ENCODE results near the gene LYPD6B. TPM values are rescaled to one million over a fixed set of nuclear protein-coding genes. Genes with fewer than 3 reads are reported as not detected.

Gene LYPD6B
- total RNA-seq, 1 experiment from 2014 or later, result 35.8 TPM

DNA sequence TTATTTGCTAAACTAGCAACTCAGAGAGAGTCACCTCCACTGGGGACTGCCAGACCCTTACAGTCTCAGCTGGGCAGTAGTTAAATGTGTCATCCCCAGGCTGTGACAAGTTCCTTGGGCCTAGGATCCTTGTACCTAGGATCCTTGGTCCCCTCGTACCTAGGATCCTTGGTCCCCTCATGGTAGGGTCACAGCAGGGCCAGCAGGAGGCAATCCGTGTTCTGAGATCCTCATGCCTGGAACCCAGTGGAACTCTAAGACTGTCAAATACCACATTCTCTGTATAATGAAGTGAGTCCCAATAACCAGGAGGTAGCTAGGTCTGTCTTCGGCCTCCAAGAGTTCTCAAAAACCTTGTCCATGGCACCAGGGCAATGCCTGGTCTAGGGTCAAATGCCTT lies 60.8 kb downstream of the LYPD6B start:
- no peak for DNase-seq
- POLR2A ChIA-PET, result no interaction called here
- Mint-ChIP-seq H3K4me1 (ENCODE audit: low read depth, unreplicated experiment) (peaks cover 12% of the 10 kb centered on the region), H3K4me3 (ENCODE audit: unreplicated experiment) (no peak overlapping the region), H3K36me3 (ENCODE audit: insufficient read depth, unreplicated experiment) (no peaks in the 10 kb centered on the region), H3K9me3 (ENCODE audit: unreplicated experiment) (no peaks in the 10 kb centered on the region), H3K27me3 (ENCODE audit: insufficient read depth, unreplicated experiment) (no peaks in the 10 kb centered on the region), H3K27ac (ENCODE audit: unreplicated experiment) (no peak overlapping the region)
- Histone ChIP-seq H3K36me3 (ENCODE audit: control insufficient read depth, insufficient read depth, low read length) (no peaks in the 10 kb centered on the region), H3K27me3 (replicated peaks; ENCODE audit: control insufficient read depth, insufficient read depth, low read length) (no peaks in the 10 kb centered on the region), H3K4me3 (ENCODE audit: low read depth, low read length) (no peak overlapping the region), H3K9me3 (no peaks in the 10 kb centered on the region), H3K4me1 (peaks cover 8% of the 10 kb centered on the region)
- intact Hi-C loops (cut with micrococcal nuclease; ENCODE audit: unreplicated experiment), result no loop called here
- CTCF ChIA-PET, result no interaction called here
- TF ChIP-seq, protein P1, sequence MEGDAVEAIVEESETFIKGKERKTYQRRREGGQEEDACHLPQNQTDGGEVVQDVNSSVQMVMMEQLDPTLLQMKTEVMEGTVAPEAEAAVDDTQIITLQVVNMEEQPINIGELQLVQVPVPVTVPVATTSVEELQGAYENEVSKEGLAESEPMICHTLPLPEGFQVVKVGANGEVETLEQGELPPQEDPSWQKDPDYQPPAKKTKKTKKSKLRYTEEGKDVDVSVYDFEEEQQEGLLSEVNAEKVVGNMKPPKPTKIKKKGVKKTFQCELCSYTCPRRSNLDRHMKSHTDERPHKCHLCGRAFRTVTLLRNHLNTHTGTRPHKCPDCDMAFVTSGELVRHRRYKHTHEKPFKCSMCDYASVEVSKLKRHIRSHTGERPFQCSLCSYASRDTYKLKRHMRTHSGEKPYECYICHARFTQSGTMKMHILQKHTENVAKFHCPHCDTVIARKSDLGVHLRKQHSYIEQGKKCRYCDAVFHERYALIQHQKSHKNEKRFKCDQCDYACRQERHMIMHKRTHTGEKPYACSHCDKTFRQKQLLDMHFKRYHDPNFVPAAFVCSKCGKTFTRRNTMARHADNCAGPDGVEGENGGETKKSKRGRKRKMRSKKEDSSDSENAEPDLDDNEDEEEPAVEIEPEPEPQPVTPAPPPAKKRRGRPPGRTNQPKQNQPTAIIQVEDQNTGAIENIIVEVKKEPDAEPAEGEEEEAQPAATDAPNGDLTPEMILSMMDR (IDR thresholded peaks at IDR 0.05; ENCODE audit: insufficient read depth in 1 of 2, low read depth in 1 of 2, low read length in 1 of 2, severe bottlenecking in 1 of 2, unreplicated experiment in 1 of 2), result no peak
- BruUV-seq (replicated peaks), result no TSS peak

GRCh38 chr2:149100739-149101699 lies 62.5 kb downstream of the LYPD6B start:
- no peak overlapping the region for H3K27ac Mint-ChIP-seq (ENCODE audit: unreplicated experiment)
- Histone ChIP-seq H3K4me3 (ENCODE audit: low read depth, low read length) (no peak overlapping the region), H3K4me1 (peaks cover 4% of the 10 kb centered on the region), H3K9me3 (0 out of 2 replicates have a peak, but pooled peaks cover 6% of the 10 kb centered on the region), H3K36me3 (ENCODE audit: control insufficient read depth, insufficient read depth, low read length) (no peaks in the 10 kb centered on the region), H3K27me3 (replicated peaks; ENCODE audit: control insufficient read depth, insufficient read depth, low read length) (no peaks in the 10 kb centered on the region)
- intact Hi-C loops (cut with micrococcal nuclease; ENCODE audit: unreplicated experiment), result no loop called here
- no peak overlapping the region for H3K4me3 Mint-ChIP-seq (ENCODE audit: unreplicated experiment)
- TF ChIP-seq, protein P1 (IDR thresholded peaks at IDR 0.05; ENCODE audit: insufficient read depth in 1 of 2, low read depth in 1 of 2, low read length in 1 of 2, severe bottlenecking in 1 of 2, unreplicated experiment in 1 of 2), result no peak
- CTCF ChIA-PET, result no interaction called here
- H3K27me3 Mint-ChIP-seq (ENCODE audit: insufficient read depth, unreplicated experiment), result no peaks in the 10 kb centered on the region
- H3K4me1 Mint-ChIP-seq (ENCODE audit: low read depth, unreplicated experiment), result peaks cover 2% of the 10 kb centered on the region
- no peak for DNase-seq
- H3K9me3 Mint-ChIP-seq (ENCODE audit: unreplicated experiment), result no peaks in the 10 kb centered on the region
- POLR2A ChIA-PET, result no interaction called here
- no peaks in the 10 kb centered on the region for H3K36me3 Mint-ChIP-seq (ENCODE audit: insufficient read depth, unreplicated experiment)
- no TSS peak for BruUV-seq (replicated peaks)

DNA sequence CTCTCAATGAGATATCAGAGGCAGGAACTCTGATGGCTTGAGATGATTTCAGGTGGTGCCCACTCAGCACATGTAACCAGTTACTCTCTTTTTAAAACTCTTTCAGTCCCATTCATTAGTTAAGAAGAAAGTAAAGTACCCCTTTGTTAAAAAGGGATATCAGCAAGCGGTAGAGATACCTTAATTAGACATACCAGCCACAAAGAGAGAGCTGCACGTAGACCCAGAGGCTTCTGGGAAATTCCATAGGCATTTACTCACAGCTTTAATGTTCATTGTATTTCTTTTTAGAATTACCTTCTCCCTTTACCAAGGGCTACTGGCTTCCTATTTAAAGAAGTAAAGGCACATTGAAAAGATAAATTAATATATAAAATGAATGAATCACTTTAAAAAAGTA lies 63.3 kb downstream of the LYPD6B start:
- TF ChIP-seq, protein P1 (IDR thresholded peaks at IDR 0.05; ENCODE audit: insufficient read depth in 1 of 2, low read depth in 1 of 2, low read length in 1 of 2, severe bottlenecking in 1 of 2, unreplicated experiment in 1 of 2), result no peak
- Mint-ChIP-seq H3K4me3 (ENCODE audit: unreplicated experiment) (no peak overlapping the region), H3K4me1 (ENCODE audit: low read depth, unreplicated experiment) (no peaks in the 10 kb centered on the region), H3K36me3 (ENCODE audit: insufficient read depth, unreplicated experiment) (peaks cover 4% of the 10 kb centered on the region), H3K27ac (ENCODE audit: unreplicated experiment) (no peak overlapping the region), H3K27me3 (ENCODE audit: insufficient read depth, unreplicated experiment) (no peaks in the 10 kb centered on the region), H3K9me3 (ENCODE audit: unreplicated experiment) (no peaks in the 10 kb centered on the region)
- intact Hi-C loops (cut with micrococcal nuclease; ENCODE audit: unreplicated experiment), result no loop called here
- BruUV-seq (replicated peaks), result no TSS peak
- no peaks in the 10 kb centered on the region for H3K27me3 ChIP-seq (replicated peaks; ENCODE audit: control insufficient read depth, insufficient read depth, low read length)
- H3K36me3 ChIP-seq (ENCODE audit: control insufficient read depth, insufficient read depth, low read length), result no peaks in the 10 kb centered on the region
- DNase-seq, result no peak
- peaks cover 4% of the 10 kb centered on the region for H3K4me1 ChIP-seq
- POLR2A ChIA-PET, result no interaction called here
- no peak overlapping the region for H3K4me3 ChIP-seq (ENCODE audit: low read depth, low read length)
- H3K9me3 ChIP-seq, result 0 out of 2 replicates have a peak, but pooled peaks cover 12% of the 10 kb centered on the region
- CTCF ChIA-PET, result no interaction called here

Data from Caco-2 (cell line).